ENCODE measurements around the gene GLIS1.

DNA sequence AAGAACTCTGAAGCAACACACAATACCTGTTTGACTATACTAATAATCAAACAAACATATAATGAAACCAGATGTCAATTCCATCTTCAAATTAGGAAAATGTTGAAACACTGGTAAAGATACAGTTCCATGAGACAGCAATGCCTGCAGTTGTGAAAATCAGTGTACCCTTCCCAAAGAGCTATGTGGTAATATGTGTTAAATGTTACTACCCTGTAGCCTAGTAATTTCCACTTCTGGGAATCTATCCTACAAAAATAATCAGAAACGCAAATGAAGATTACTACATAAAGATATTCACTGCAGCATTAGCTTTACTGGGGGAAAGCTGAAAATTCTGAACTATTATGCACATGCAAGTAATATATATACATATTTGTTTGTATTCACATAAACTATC lies 16.9 kb downstream of the GLIS1 start:
- no peak for TF ChIP-seq POLR2A (IDR thresholded peaks at IDR 0.05; ENCODE audit: borderline replicate concordance, extremely low read depth, insufficient read depth, insufficient read length)
- TF ChIP-seq, protein P1, sequence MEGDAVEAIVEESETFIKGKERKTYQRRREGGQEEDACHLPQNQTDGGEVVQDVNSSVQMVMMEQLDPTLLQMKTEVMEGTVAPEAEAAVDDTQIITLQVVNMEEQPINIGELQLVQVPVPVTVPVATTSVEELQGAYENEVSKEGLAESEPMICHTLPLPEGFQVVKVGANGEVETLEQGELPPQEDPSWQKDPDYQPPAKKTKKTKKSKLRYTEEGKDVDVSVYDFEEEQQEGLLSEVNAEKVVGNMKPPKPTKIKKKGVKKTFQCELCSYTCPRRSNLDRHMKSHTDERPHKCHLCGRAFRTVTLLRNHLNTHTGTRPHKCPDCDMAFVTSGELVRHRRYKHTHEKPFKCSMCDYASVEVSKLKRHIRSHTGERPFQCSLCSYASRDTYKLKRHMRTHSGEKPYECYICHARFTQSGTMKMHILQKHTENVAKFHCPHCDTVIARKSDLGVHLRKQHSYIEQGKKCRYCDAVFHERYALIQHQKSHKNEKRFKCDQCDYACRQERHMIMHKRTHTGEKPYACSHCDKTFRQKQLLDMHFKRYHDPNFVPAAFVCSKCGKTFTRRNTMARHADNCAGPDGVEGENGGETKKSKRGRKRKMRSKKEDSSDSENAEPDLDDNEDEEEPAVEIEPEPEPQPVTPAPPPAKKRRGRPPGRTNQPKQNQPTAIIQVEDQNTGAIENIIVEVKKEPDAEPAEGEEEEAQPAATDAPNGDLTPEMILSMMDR (IDR thresholded peaks at IDR 0.05 in 2 of 3, conservative IDR thresholded peaks at IDR 0.05 in 1 of 3; ENCODE audit: borderline replicate concordance in 1 of 3, insufficient read depth in 1 of 3, low read depth in 2 of 3, low read length in 2 of 3): no peak
- no peak for TF ChIP-seq CEBPB (IDR thresholded peaks at IDR 0.05; ENCODE audit: low read depth)
- TF ChIP-seq, protein P2, sequence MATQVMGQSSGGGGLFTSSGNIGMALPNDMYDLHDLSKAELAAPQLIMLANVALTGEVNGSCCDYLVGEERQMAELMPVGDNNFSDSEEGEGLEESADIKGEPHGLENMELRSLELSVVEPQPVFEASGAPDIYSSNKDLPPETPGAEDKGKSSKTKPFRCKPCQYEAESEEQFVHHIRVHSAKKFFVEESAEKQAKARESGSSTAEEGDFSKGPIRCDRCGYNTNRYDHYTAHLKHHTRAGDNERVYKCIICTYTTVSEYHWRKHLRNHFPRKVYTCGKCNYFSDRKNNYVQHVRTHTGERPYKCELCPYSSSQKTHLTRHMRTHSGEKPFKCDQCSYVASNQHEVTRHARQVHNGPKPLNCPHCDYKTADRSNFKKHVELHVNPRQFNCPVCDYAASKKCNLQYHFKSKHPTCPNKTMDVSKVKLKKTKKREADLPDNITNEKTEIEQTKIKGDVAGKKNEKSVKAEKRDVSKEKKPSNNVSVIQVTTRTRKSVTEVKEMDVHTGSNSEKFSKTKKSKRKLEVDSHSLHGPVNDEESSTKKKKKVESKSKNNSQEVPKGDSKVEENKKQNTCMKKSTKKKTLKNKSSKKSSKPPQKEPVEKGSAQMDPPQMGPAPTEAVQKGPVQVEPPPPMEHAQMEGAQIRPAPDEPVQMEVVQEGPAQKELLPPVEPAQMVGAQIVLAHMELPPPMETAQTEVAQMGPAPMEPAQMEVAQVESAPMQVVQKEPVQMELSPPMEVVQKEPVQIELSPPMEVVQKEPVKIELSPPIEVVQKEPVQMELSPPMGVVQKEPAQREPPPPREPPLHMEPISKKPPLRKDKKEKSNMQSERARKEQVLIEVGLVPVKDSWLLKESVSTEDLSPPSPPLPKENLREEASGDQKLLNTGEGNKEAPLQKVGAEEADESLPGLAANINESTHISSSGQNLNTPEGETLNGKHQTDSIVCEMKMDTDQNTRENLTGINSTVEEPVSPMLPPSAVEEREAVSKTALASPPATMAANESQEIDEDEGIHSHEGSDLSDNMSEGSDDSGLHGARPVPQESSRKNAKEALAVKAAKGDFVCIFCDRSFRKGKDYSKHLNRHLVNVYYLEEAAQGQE (IDR thresholded peaks at IDR 0.05; ENCODE audit: low read depth): no peak
- TF ChIP-seq, protein P3, sequence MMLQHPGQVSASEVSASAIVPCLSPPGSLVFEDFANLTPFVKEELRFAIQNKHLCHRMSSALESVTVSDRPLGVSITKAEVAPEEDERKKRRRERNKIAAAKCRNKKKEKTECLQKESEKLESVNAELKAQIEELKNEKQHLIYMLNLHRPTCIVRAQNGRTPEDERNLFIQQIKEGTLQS (IDR thresholded peaks at IDR 0.05): no peak
- TF ChIP-seq CBX3 (IDR thresholded peaks at IDR 0.05; ENCODE audit: low read depth): no peak
- no peak for TF ChIP-seq EZH2 (IDR thresholded peaks at IDR 0.05)
- TF ChIP-seq POLR2AphosphoS5 (IDR thresholded peaks at IDR 0.05; ENCODE audit: low read depth, low read length): no peak
- TF ChIP-seq, protein P4, sequence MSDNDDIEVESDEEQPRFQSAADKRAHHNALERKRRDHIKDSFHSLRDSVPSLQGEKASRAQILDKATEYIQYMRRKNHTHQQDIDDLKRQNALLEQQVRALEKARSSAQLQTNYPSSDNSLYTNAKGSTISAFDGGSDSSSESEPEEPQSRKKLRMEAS (IDR thresholded peaks at IDR 0.05): no peak
